ENCODE results near the gene TBL3.

Gene TBL3

GRCh38 chr16:2028146-2028545, 56.3 kb downstream of the TBL3 start:
- Histone ChIP-seq H3K27me3 (ENCODE audit: insufficient read depth, low read length, poor library complexity) (peaks cover 33% of the 10 kb centered on the region), H2AFZ (ENCODE audit: low read depth, low read length) (no peak overlapping the region), H3K4me3 (ENCODE audit: low read depth in 1 of 2, low read length in 2 of 2) (no peak overlapping the region), H3K9ac (ENCODE audit: low read depth, low read length) (no peak overlapping the region), H3K4me2 (ENCODE audit: insufficient read depth, low read length) (no peak overlapping the region), H3K36me3 (ENCODE audit: insufficient read depth, low read length) (no peaks in the 10 kb centered on the region), H3K27ac (ENCODE audit: low read length) (no peak overlapping the region), H3K4me1 (ENCODE audit: insufficient read depth, low read length) (peaks cover 11% of the 10 kb centered on the region), H4K20me1 (ENCODE audit: insufficient read depth, low read length) (peaks cover 10% of the 10 kb centered on the region), H3K79me2 (ENCODE audit: insufficient read depth, low read length) (no peaks in the 10 kb centered on the region), H3K9me3 (ENCODE audit: insufficient read depth, low read length, severe bottlenecking) (no peaks in the 10 kb centered on the region)
- DNase-seq, result no peak
- no peak for TF ChIP-seq EZH2 (IDR thresholded peaks at IDR 0.05; ENCODE audit: borderline replicate concordance, low read depth, low read length, severe bottlenecking)
- TF ChIP-seq CTCF (IDR thresholded peaks at IDR 0.05; ENCODE audit: borderline replicate concordance, extremely low read depth, low read length, poor library complexity, severe bottlenecking), result no peak
- ATAC-seq (ENCODE audit: insufficient read depth, low read depth), result no peak

GRCh38 chr16:2028620-2029220, 56.9 kb downstream of the TBL3 start:
- Histone ChIP-seq H3K4me1 (ENCODE audit: insufficient read depth, low read length) (peaks cover 6% of the 10 kb centered on the region), H3K27ac (ENCODE audit: low read length) (no peak overlapping the region), H4K20me1 (ENCODE audit: insufficient read depth, low read length) (peaks cover 10% of the 10 kb centered on the region), H3K36me3 (ENCODE audit: insufficient read depth, low read length) (no peaks in the 10 kb centered on the region), H3K9ac (ENCODE audit: low read depth, low read length) (no peak overlapping the region), H3K4me2 (ENCODE audit: insufficient read depth, low read length) (no peak overlapping the region), H2AFZ (ENCODE audit: low read depth, low read length) (no peak overlapping the region), H3K9me3 (ENCODE audit: insufficient read depth, low read length, severe bottlenecking) (no peaks in the 10 kb centered on the region), H3K4me3 (ENCODE audit: low read depth in 1 of 2, low read length in 2 of 2) (no peak overlapping the region), H3K79me2 (ENCODE audit: insufficient read depth, low read length) (no peaks in the 10 kb centered on the region), H3K27me3 (ENCODE audit: insufficient read depth, low read length, poor library complexity) (peaks cover 33% of the 10 kb centered on the region)
- DNase-seq, result no peak
- ATAC-seq (ENCODE audit: insufficient read depth, low read depth), result no peak
- no peak for TF ChIP-seq EZH2 (IDR thresholded peaks at IDR 0.05; ENCODE audit: borderline replicate concordance, low read depth, low read length, severe bottlenecking)
- TF ChIP-seq CTCF (IDR thresholded peaks at IDR 0.05; ENCODE audit: borderline replicate concordance, extremely low read depth, low read length, poor library complexity, severe bottlenecking), result no peak

- Histone ChIP-seq H3K4me3 (ENCODE audit: low read depth in 1 of 2, low read length in 2 of 2) (no peak overlapping the region), H3K4me2 (ENCODE audit: insufficient read depth, low read length) (no peak overlapping the region), H3K9me3 (ENCODE audit: insufficient read depth, low read length, severe bottlenecking) (no peaks in the 10 kb centered on the region), H3K27me3 (ENCODE audit: insufficient read depth, low read length, poor library complexity) (peaks cover 33% of the 10 kb centered on the region), H3K27ac (ENCODE audit: low read length) (no peak overlapping the region), H3K4me1 (ENCODE audit: insufficient read depth, low read length) (peaks cover 2% of the 10 kb centered on the region; the same call in 1 of the 2 replicates), H2AFZ (ENCODE audit: low read depth, low read length) (no peak overlapping the region), H4K20me1 (ENCODE audit: insufficient read depth, low read length) (peaks cover 10% of the 10 kb centered on the region), H3K79me2 (ENCODE audit: insufficient read depth, low read length) (no peaks in the 10 kb centered on the region), H3K9ac (ENCODE audit: low read depth, low read length) (no peak overlapping the region), H3K36me3 (ENCODE audit: insufficient read depth, low read length) (no peaks in the 10 kb centered on the region)
- DNase-seq (no peak), ATAC-seq (ENCODE audit: insufficient read depth, low read depth) (no peak)
- TF ChIP-seq EZH2 (IDR thresholded peaks at IDR 0.05; ENCODE audit: borderline replicate concordance, low read depth, low read length, severe bottlenecking), result no peak
- no peak for TF ChIP-seq CTCF (IDR thresholded peaks at IDR 0.05; ENCODE audit: borderline replicate concordance, extremely low read depth, low read length, poor library complexity, severe bottlenecking)
These were observed 57.5 kb downstream of the TBL3 start for GRCh38 chr16:2029350-2029749.
